Hepatocyte (in vitro differentiated cells): ENCODE data around the gene APBB2. TPM values are rescaled to one million over a fixed set of nuclear protein-coding genes. Genes with fewer than 3 reads are reported as not detected.

Experiments used
- DNase-seq: peaks from one replicate; pipeline ENCODE4 v3.0.0-alpha.2; 2016; ENCODE audit warnings: low spot score
- H2AFZ ChIP-seq: fragments of 200-600 bp; sonication (generic); 2 replicates; pipeline ENCODE4 v1.6.0; 2016; ENCODE audit warnings: antibody characterized with exemption, mild to moderate bottlenecking
- H3K27ac ChIP-seq: fragments of 200-600 bp; sonication (generic); 2 replicates; pipeline ENCODE4 v1.5.1; 2016; ENCODE audit warnings: mild to moderate bottlenecking
- H3K27me3 ChIP-seq: fragments of 200-600 bp; sonication (generic); 2 replicates; pipeline ENCODE4 v1.6.1; 2016
- H3K36me3 ChIP-seq: fragments of 200-600 bp; sonication (generic); replicated peaks from 2 replicates; pipeline ENCODE4 v1.5.1; 2016; ENCODE audit warnings: low read depth; ENCODE audit not compliant: insufficient read depth
- H3K4me1 ChIP-seq: fragments of 200-600 bp; sonication (generic); 2 replicates; pipeline ENCODE4 v1.5.1; 2016; ENCODE audit warnings: mild to moderate bottlenecking, moderate library complexity; ENCODE audit not compliant: insufficient read depth
- H3K4me2 ChIP-seq: fragments of 200-600 bp; sonication (generic); 2 replicates; pipeline ENCODE4 v1.6.0; 2016
- H3K4me3 ChIP-seq: fragments of 200-600 bp; sonication (generic); 2 replicates; pipeline ENCODE4 v1.5.1; 2016; ENCODE audit warnings: mild to moderate bottlenecking
- H3K79me2 ChIP-seq: fragments of 200-600 bp; sonication (generic); 2 replicates; pipeline ENCODE4 v1.6.0; 2017; ENCODE audit warnings: mild to moderate bottlenecking
- H3K9me2 ChIP-seq: fragments of 200-600 bp; sonication (generic); replicated peaks from 2 replicates; pipeline ENCODE4 v1.6.0; 2017; ENCODE audit warnings: mild to moderate bottlenecking; ENCODE audit not compliant: insufficient read depth
- H3K9me3 ChIP-seq: fragments of 200-600 bp; sonication (generic); 2 replicates; pipeline ENCODE4 v1.5.1; 2016; ENCODE audit warnings: low read depth, mild to moderate bottlenecking
- H4K20me1 ChIP-seq: fragments of 200-600 bp; sonication (generic); 2 replicates; pipeline ENCODE4 v1.6.0; 2016; ENCODE audit warnings: mild to moderate bottlenecking; ENCODE audit not compliant: insufficient read depth, poor library complexity, severe bottlenecking
- CTCF ChIP-seq: fragments of 200-600 bp; sonication (generic); IDR thresholded peaks from 2 replicates; pipeline ENCODE4 v1.5.1; 2016; ENCODE audit warnings: antibody characterized with exemption, mild to moderate bottlenecking; ENCODE audit not compliant: poor library complexity
- EZH2 ChIP-seq: fragments of 200-600 bp; sonication (generic); IDR thresholded peaks from 2 replicates; pipeline ENCODE4 v1.6.1; 2016; ENCODE audit warnings: antibody characterized with exemption, mild to moderate bottlenecking, borderline replicate concordance
- EZH2phosphoT487 ChIP-seq: fragments of 200-600 bp; sonication (generic); IDR thresholded peaks from one replicate; pipeline ENCODE4 v1.6.1; 2018; ENCODE audit warnings: antibody characterized with exemption, mild to moderate bottlenecking, low read depth, moderate library complexity; ENCODE audit not compliant: unreplicated experiment, severe bottlenecking
- WGBS: methylation state at CpG from one replicate; pipeline ENCODE4 v1.1.6; 2016; ENCODE audit warnings: low lambda C conversion rate; ENCODE audit errors: missing lambda C conversion rate; 5-methylcytosine and 5-hydroxymethylcytosine counted together
- polyA plus RNA-seq: library from polyadenylated mRNA; unstranded; fragments of >200 nt; fragmentation: Nextera tagmentation; extraction: Ambion mirVana; gene quantifications from 2 replicates; pipeline ENCODE4 v1.2.1, GENCODE V29; 2016
- total RNA-seq: library from RNA; depleted of rRNA; stranded (reverse); fragments of >200 nt; gene quantifications from 2 replicates; pipeline ENCODE4 v1.2.3, GENCODE V29; 2014

APBB2 gene
- total and polyA plus RNA-seq, 2 experiments from 2014 or later, result 23.4 to 47.5 TPM

- H3K9me3 ChIP-seq, result no peaks in the 10 kb centered on the region
- no peaks in the 10 kb centered on the region for H3K27me3 ChIP-seq
- no peaks in the 10 kb centered on the region for H3K4me1 ChIP-seq
- H2AFZ ChIP-seq, result no peak overlapping the region
- no peaks in the 10 kb centered on the region for H3K79me2 ChIP-seq
- DNase-seq, result no peak
- no peak overlapping the region for H3K27ac ChIP-seq
- no peak overlapping the region for H3K4me2 ChIP-seq
- no peaks in the 10 kb centered on the region for H3K36me3 ChIP-seq
- no peaks in the 10 kb centered on the region for H4K20me1 ChIP-seq
- WGBS, result 75% methylated on average over 5 of the region's 5 CpGs
- no peaks in the 10 kb centered on the region for H3K9me2 ChIP-seq
- H3K4me3 ChIP-seq, result no peak overlapping the region
- TF ChIP-seq CTCF (no peak), EZH2 (no peak), EZH2phosphoT487 (no peak)
These were observed 18.1 kb upstream of the APBB2 start for GRCh38 chr4:41232406-41232805.

- no peak for TF ChIP-seq EZH2
- TF ChIP-seq CTCF, result no peak
- no peak for TF ChIP-seq EZH2phosphoT487
- no peaks in the 10 kb centered on the region for H3K36me3 ChIP-seq
- no peak overlapping the region for H3K4me3 ChIP-seq
- no peak overlapping the region for H3K27ac ChIP-seq
- DNase-seq, result no peak
- H3K9me3 ChIP-seq, result no peaks in the 10 kb centered on the region
- no peaks in the 10 kb centered on the region for H3K79me2 ChIP-seq
- no peaks in the 10 kb centered on the region for H3K4me1 ChIP-seq
- no peak overlapping the region for H3K4me2 ChIP-seq
- H3K9me2 ChIP-seq, result no peaks in the 10 kb centered on the region
- no peaks in the 10 kb centered on the region for H4K20me1 ChIP-seq
- no peaks in the 10 kb centered on the region for H3K27me3 ChIP-seq
- H2AFZ ChIP-seq, result no peak overlapping the region
- WGBS, result 92% methylated on average over 4 of the region's 4 CpGs
These were observed 13.6 kb upstream of the APBB2 start for GRCh38 chr4:41227902-41228301.

- 76% methylated on average over 4 of the region's 4 CpGs for WGBS
- Histone ChIP-seq H3K27ac (no peak overlapping the region), H3K27me3 (no peaks in the 10 kb centered on the region), H3K36me3 (no peaks in the 10 kb centered on the region), H3K4me3 (no peak overlapping the region), H3K79me2 (no peaks in the 10 kb centered on the region), H3K4me2 (no peak overlapping the region), H3K9me3 (no peaks in the 10 kb centered on the region), H4K20me1 (no peaks in the 10 kb centered on the region), H3K4me1 (peaks cover 3% of the 10 kb centered on the region), H3K9me2 (no peaks in the 10 kb centered on the region), H2AFZ (no peak overlapping the region)
- DNase-seq, result no peak
- TF ChIP-seq EZH2phosphoT487, result no peak
- no peak for TF ChIP-seq EZH2
- TF ChIP-seq CTCF, result no peak
These were observed 7.7 kb upstream of the APBB2 start for GRCh38 chr4:41221850-41222645.
